HepG2 (cell line): Measurements from ENCODE around the gene ARG2. TPM values are rescaled to one million over a fixed set of nuclear protein-coding genes. Genes with fewer than 3 reads are reported as not detected.

Experiments
- ATAC-seq: fragments of 200-7000 bp; cut with Tn5 transposase; 3 replicates; pipeline ENCODE4 v1.9.1; 2020; ENCODE audit warnings: mild to moderate bottlenecking, moderate library complexity
- BruUV-seq: library from RNA; stranded (reverse); fragments of 400-500 nt; replicated peaks from 2 replicates; lab custom pipeline; 2021; lab: Mats Ljungman, UMichigan
- CTCF ChIA-PET: fragments of 300-600 bp; formaldehyde crosslinking; extraction: SDS; loops from one replicate; lab custom pipeline; 2021; ENCODE audit warnings: low total read pairs, inconsistent platforms, low intra/inter-chr PET ratio; lab: Yijun Ruan, JAX
- POLR2A ChIA-PET: fragments of 350-600 bp; sonication (Branson Sonifier 250); formaldehyde crosslinking; loops from one replicate; lab custom pipeline; 2020; ENCODE audit warnings: antibody characterized with exemption, inconsistent platforms; lab: Yijun Ruan, JAX
- DNase-seq: peaks from one replicate; pipeline ENCODE4 v3.0.0-alpha.2; 2015; ENCODE audit warnings: low spot score
- FAIRE-seq: peaks from 3 replicates; lab custom pipeline; 2011; peaks lifted over from hg19 to GRCh38; lab: Jason Lieb, UNC
- H2AFZ ChIP-seq: one replicate; pipeline ENCODE4 v1.6.1; 2011; ENCODE audit warnings: low read length, inconsistent platforms
- H3K27ac ChIP-seq: fragments of 300-600 bp; 3 replicates; pipeline ENCODE4 v1.8.0; 2011; ENCODE audit warnings: mixed run types, mild to moderate bottlenecking, mixed read lengths, low read length, inconsistent platforms; ENCODE audit not compliant: insufficient read depth; ENCODE audit errors: extremely low read length
- H3K27me3 ChIP-seq, 2 experiments: fragments of 200-600 bp in 1 of 2; 2 replicates in 1 of 2; 3 replicates in 1 of 2; pipeline versions ENCODE4 v1.6.0 to v1.8.0; 2011; ENCODE audit warnings: low read length in 2 of 2, mild to moderate bottlenecking in 2 of 2, moderate library complexity in 2 of 2, inconsistent platforms in 1 of 2; ENCODE audit not compliant: insufficient read depth in 2 of 2, control insufficient read depth in 1 of 2
- H3K36me3 ChIP-seq, 2 experiments: fragments of 200-600 bp in 1 of 2; replicated peaks in 1 of 2; 2 replicates in 1 of 2; 3 replicates in 1 of 2; pipeline versions ENCODE4 v1.5.1 to v1.8.0; 2011; ENCODE audit warnings: low read length in 2 of 2, inconsistent platforms in 1 of 2; ENCODE audit not compliant: insufficient read depth in 2 of 2, control insufficient read depth in 1 of 2
- H3K4me1 ChIP-seq: 2 replicates; pipeline ENCODE4 v1.5.1; 2012; ENCODE audit warnings: low read length, inconsistent platforms; ENCODE audit not compliant: insufficient read depth
- H3K4me2 ChIP-seq: 2 replicates; pipeline ENCODE4 v1.6.0; 2011; ENCODE audit warnings: low read depth, low read length, inconsistent platforms
- H3K4me3 ChIP-seq, 3 experiments: fragments of 200-600 bp in 1 of 3; sonication (generic), shearing (Covaris generic) in 1 of 3; replicated peaks in 1 of 3; 2 replicates each; pipeline ENCODE4 v1.5.1; 2011 to 2016; ENCODE audit warnings: low read length in 3 of 3, inconsistent platforms in 2 of 3, low read depth in 2 of 3, mild to moderate bottlenecking in 2 of 3, control low read depth in 1 of 3, mixed read lengths in 1 of 3; ENCODE audit not compliant: insufficient read depth in 1 of 3
- H3K79me2 ChIP-seq: one replicate; pipeline ENCODE4 v1.6.1; 2011; ENCODE audit warnings: low read length, inconsistent platforms; ENCODE audit not compliant: insufficient read depth
- H3K9ac ChIP-seq: 2 replicates; pipeline ENCODE4 v1.6.0; 2011; ENCODE audit warnings: mild to moderate bottlenecking, low read depth, low read length, inconsistent platforms; ENCODE audit not compliant: insufficient read depth
- H3K9me3 ChIP-seq: 2 replicates; pipeline ENCODE4 v1.5.1; 2012; ENCODE audit warnings: mild to moderate bottlenecking, low read length
- H4K20me1 ChIP-seq: 2 replicates; pipeline ENCODE4 v1.6.0; 2011; ENCODE audit warnings: inconsistent platforms, mild to moderate bottlenecking, low read length, moderate library complexity; ENCODE audit not compliant: insufficient read depth
- ARHGAP35 ChIP-seq: sonication (generic); formaldehyde crosslinking; IDR thresholded peaks from 2 replicates; pipeline ENCODE4 v1.9.0; 2022; ENCODE audit warnings: mild to moderate bottlenecking, inconsistent platforms, moderate library complexity, missing genetic modification reagents, borderline replicate concordance
- DZIP1 ChIP-seq: sonication (generic); formaldehyde crosslinking; IDR thresholded peaks from 2 replicates; pipeline ENCODE4 v1.5.0; 2020; ENCODE audit warnings: mild to moderate bottlenecking, missing genetic modification reagents
- HOXA3 ChIP-seq: sonication (generic); formaldehyde crosslinking; IDR thresholded peaks from 2 replicates; pipeline ENCODE4 v1.5.0; 2020; ENCODE audit warnings: missing genetic modification reagents
- MXI1 ChIP-seq: IDR thresholded peaks from 3 replicates; pipeline ENCODE4 v1.6.1; 2012; ENCODE audit warnings: low read depth, low read length, inconsistent platforms, borderline replicate concordance
- NAIF1 ChIP-seq: sonication (generic); formaldehyde crosslinking; IDR thresholded peaks from 2 replicates; pipeline ENCODE4 v1.5.0; 2020; ENCODE audit warnings: mild to moderate bottlenecking, missing genetic modification reagents, borderline replicate concordance
- TCF12 ChIP-seq, 2 experiments: fragments of 450-650 bp in 1 of 2; sonication (generic) in 1 of 2; formaldehyde crosslinking in 1 of 2; IDR thresholded peaks; 2 replicates each; pipeline versions ENCODE4 v1.6.1 to v1.8.0; 2017 to 2022; ENCODE audit warnings: antibody characterized with exemption in 1 of 2, mild to moderate bottlenecking in 1 of 2, missing genetic modification reagents in 1 of 2, moderate library complexity in 1 of 2
- ZNF101 ChIP-seq: sonication (generic); formaldehyde crosslinking; IDR thresholded peaks from 2 replicates; pipeline ENCODE4 v1.4.0; 2020; ENCODE audit warnings: mild to moderate bottlenecking, low read depth, missing genetic modification reagents, borderline replicate concordance
- ZNF350 ChIP-seq: sonication (generic); formaldehyde crosslinking; IDR thresholded peaks from 2 replicates; pipeline ENCODE4 v1.4.0; 2020; ENCODE audit warnings: mild to moderate bottlenecking, low read depth, missing genetic modification reagents, borderline replicate concordance
- ZNF577 ChIP-seq: sonication (generic); formaldehyde crosslinking; IDR thresholded peaks from 2 replicates; pipeline ENCODE4 v1.4.0; 2020; ENCODE audit warnings: mild to moderate bottlenecking, low read depth, missing genetic modification reagents, borderline replicate concordance
- ZSCAN22 ChIP-seq: sonication (generic); formaldehyde crosslinking; IDR thresholded peaks from 2 replicates; pipeline ENCODE4 v1.4.0; 2020; ENCODE audit warnings: mild to moderate bottlenecking, missing genetic modification reagents
- ZSCAN31 ChIP-seq: sonication (generic); formaldehyde crosslinking; IDR thresholded peaks from 2 replicates; pipeline ENCODE4 v1.5.0; 2020; ENCODE audit warnings: low read depth, mild to moderate bottlenecking, missing genetic modification reagents
- WGBS: methylation state at CpG from one replicate; pipeline ENCODE4 v1.1.6; 2017; ENCODE audit warnings: low lambda C conversion rate; 5-methylcytosine and 5-hydroxymethylcytosine counted together
- in situ Hi-C: cut with HindIII; loops from 2 replicates; pipeline ENCODE4 v1.10.0; 2017; ENCODE audit warnings: low pct_unique_long_range_greater_than_20kb; ENCODE audit not compliant: extremely low pct_ligation_motif_present
- intact Hi-C: fragments of 100-400 bp; cut with micrococcal nuclease; formaldehyde crosslinking; loops from one replicate; pipeline ENCODE4 v1.10.0; 2022; ENCODE audit not compliant: unreplicated experiment
- polyA plus RNA-seq, 8 experiments: library from polyadenylated mRNA; depleted of rRNA in 3 of 8; stranded (reverse) in 7 of 8; unstranded in 1 of 8; fragments of >200 nt; fragmentation: Illumina TruSeq in 4 of 8; extraction: Trizol in 4 of 8; gene quantifications; 2 replicates each; pipeline versions ENCODE4 v1.2.1 to v1.2.3, GENCODE V29; 2011 to 2016; ENCODE audit warnings: low read depth in 4 of 8, missing spikeins in 1 of 8, mixed read lengths in 1 of 8; ENCODE audit not compliant: insufficient read depth in 1 of 8
- total RNA-seq, 5 experiments: library from RNA; depleted of rRNA; stranded (reverse); fragments of >200 nt; fragmentation: Illumina TruSeq; extraction: Trizol; gene quantifications; 2 replicates each; pipeline ENCODE4 v1.2.3, GENCODE V29; 2016; ENCODE audit warnings: low read depth in 1 of 5
- TF ChIP-seq, protein P1 (sequence below), 2 experiments: sonication (generic) in 1 of 2; formaldehyde crosslinking in 1 of 2; IDR thresholded peaks; 2 replicates each; pipeline versions ENCODE4 v1.5.1 to v1.6.1; 2011 to 2020; ENCODE audit warnings: borderline replicate concordance in 1 of 2, low read depth in 1 of 2, low read length in 1 of 2, mild to moderate bottlenecking in 1 of 2, missing genetic modification reagents in 1 of 2, moderate library complexity in 1 of 2
- TF ChIP-seq, protein P2 (sequence below): IDR thresholded peaks from 2 replicates; pipeline ENCODE4 v1.6.1; 2018; ENCODE audit warnings: missing genetic modification reagents, mild to moderate bottlenecking, missing compliant biosample characterization

The ARG2 gene
- total and polyA plus RNA-seq, 2 of the 13 experiments (the other 11 are each of a cell fraction or from before 2014, with no cell fraction given), result 37.5 to 73.6 TPM

- TF ChIP-seq, protein P1, sequence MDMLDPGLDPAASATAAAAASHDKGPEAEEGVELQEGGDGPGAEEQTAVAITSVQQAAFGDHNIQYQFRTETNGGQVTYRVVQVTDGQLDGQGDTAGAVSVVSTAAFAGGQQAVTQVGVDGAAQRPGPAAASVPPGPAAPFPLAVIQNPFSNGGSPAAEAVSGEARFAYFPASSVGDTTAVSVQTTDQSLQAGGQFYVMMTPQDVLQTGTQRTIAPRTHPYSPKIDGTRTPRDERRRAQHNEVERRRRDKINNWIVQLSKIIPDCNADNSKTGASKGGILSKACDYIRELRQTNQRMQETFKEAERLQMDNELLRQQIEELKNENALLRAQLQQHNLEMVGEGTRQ (IDR thresholded peaks at IDR 0.05; ENCODE audit: low read depth, low read length), result no peak
- TF ChIP-seq, protein P1 (CRISPR knock-in tag; IDR thresholded peaks at IDR 0.05; ENCODE audit: borderline replicate concordance), result 0 out of 2 replicates have a peak, but pooled peaks have one; percentile 26
- TF ChIP-seq ZNF350 (peak; percentile 13; the same call in 1 of the 2 replicates), TCF12 (IDR thresholded peaks at IDR 0.05) (no peak), TCF12 (CRISPR knock-in tag; IDR thresholded peaks at IDR 0.05) (peak; percentile 52; the same call in 1 of the 2 replicates), MXI1 (peak; percentile 38; the same call in 1 of the 3 replicates)
- TF ChIP-seq, protein P2, sequence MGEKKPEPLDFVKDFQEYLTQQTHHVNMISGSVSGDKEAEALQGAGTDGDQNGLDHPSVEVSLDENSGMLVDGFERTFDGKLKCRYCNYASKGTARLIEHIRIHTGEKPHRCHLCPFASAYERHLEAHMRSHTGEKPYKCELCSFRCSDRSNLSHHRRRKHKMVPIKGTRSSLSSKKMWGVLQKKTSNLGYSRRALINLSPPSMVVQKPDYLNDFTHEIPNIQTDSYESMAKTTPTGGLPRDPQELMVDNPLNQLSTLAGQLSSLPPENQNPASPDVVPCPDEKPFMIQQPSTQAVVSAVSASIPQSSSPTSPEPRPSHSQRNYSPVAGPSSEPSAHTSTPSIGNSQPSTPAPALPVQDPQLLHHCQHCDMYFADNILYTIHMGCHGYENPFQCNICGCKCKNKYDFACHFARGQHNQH (CRISPR knock-in tag), result 0 out of 2 replicates have a peak, but pooled peaks have one; percentile 8
Measured at GRCh38 chr14:67674139-67674479, 54.4 kb downstream of the ARG2 start (continued).

GRCh38 chr14:67674480-67675218 is 54.9 kb downstream of the ARG2 start, which contains the start of gene VTI1B:
Gene VTI1B (minus strand): TSS chr14:67674632. CDS start chr14:67674489, 143 bp downstream.
- POLR2A ChIA-PET, result interaction anchor here (0.8 to 2.0 kb wide), 7 partner anchors 12 to 75 kb away, joined by 3 to 13 read pairs (median 4); partner anchors contain the start of genes PIGH and RDH11
- Histone ChIP-seq H3K79me2 (peaks cover 33% of the 10 kb centered on the region), H3K9me3 (no peaks in the 10 kb centered on the region), H3K36me3 (peaks cover 10 to 25% of the 10 kb centered on the region in 2 experiments), H3K4me1 (peaks cover 20% of the 10 kb centered on the region), H2AFZ (no peak within 1 kb of the TSS), H3K4me3 (peak within 1 kb of the TSS; percentile 89 to 100 (median 95)), H3K27me3 (no peaks in the 10 kb centered on the region; a peak in 1 of 5 replicates), H3K9ac (peak within 1 kb of the TSS; percentile 99), H3K4me2 (peak within 1 kb of the TSS; percentile 90), H4K20me1 (peaks cover 4% of the 10 kb centered on the region; the same call in 1 of the 2 replicates), H3K27ac (peak within 1 kb of the TSS; percentile 98)
- no peak for FAIRE-seq
- ATAC-seq, result peak; percentile 95
- BruUV-seq, result no TSS peak
- WGBS, result 0% methylated on average over 10 of the region's 87 CpGs
- DNase-seq, result peak; percentile 65
- intact Hi-C loops (loop anchor here (2.0 kb wide), 1 partner anchor 30 kb away; no protein-coding TSS in a partner anchor), in situ Hi-C loops (no loop called here)
- CTCF ChIA-PET, result interaction anchor here (1.8 kb wide), 1 partner anchor 30 kb away, joined by 7 read pairs; no protein-coding TSS in a partner anchor
- TF ChIP-seq ZNF577 (no peak), DZIP1 (CRISPR knock-in tag) (0 out of 2 replicates have a peak, but pooled peaks have one; percentile 74), ARHGAP35 (CRISPR knock-in tag) (peak; percentile 83; the same call in 1 of the 2 replicates), HOXA3 (CRISPR knock-in tag) (no peak; the same call in 1 of the 2 replicates), NAIF1 (CRISPR knock-in tag) (no peak), ZSCAN31 (CRISPR knock-in tag) (no peak), ZNF101 (no peak), ZSCAN22 (CRISPR knock-in tag) (no peak)
